HepG2 (cell line): ENCODE data around the gene SPOPL. TPM values are rescaled to one million over a fixed set of nuclear protein-coding genes. Genes with fewer than 3 reads are reported as not detected.
A peak's percentile ranks its signal among the peaks of the same experiment; 100 is the strongest.

Source experiments
- ATAC-seq: fragments of 200-7000 bp; cut with Tn5 transposase; 3 replicates; pipeline ENCODE4 v1.9.1; 2020; ENCODE audit warnings: mild to moderate bottlenecking, moderate library complexity
- BruUV-seq: library from RNA; stranded (reverse); fragments of 400-500 nt; replicated peaks from 2 replicates; lab custom pipeline; 2021; lab: Mats Ljungman, UMichigan
- CTCF ChIA-PET: fragments of 300-600 bp; formaldehyde crosslinking; extraction: SDS; loops from one replicate; lab custom pipeline; 2021; ENCODE audit warnings: low total read pairs, inconsistent platforms, low intra/inter-chr PET ratio; lab: Yijun Ruan, JAX
- POLR2A ChIA-PET: fragments of 350-600 bp; sonication (Branson Sonifier 250); formaldehyde crosslinking; loops from one replicate; lab custom pipeline; 2020; ENCODE audit warnings: antibody characterized with exemption, inconsistent platforms; lab: Yijun Ruan, JAX
- DNase-seq: peaks from one replicate; pipeline ENCODE4 v3.0.0-alpha.2; 2015; ENCODE audit warnings: low spot score
- FAIRE-seq: peaks from 3 replicates; lab custom pipeline; 2011; peaks lifted over from hg19 to GRCh38; lab: Jason Lieb, UNC
- H2AFZ ChIP-seq: one replicate; pipeline ENCODE4 v1.6.1; 2011; ENCODE audit warnings: low read length, inconsistent platforms
- H3K27ac ChIP-seq: fragments of 300-600 bp; 3 replicates; pipeline ENCODE4 v1.8.0; 2011; ENCODE audit warnings: mixed run types, mild to moderate bottlenecking, mixed read lengths, low read length, inconsistent platforms; ENCODE audit not compliant: insufficient read depth; ENCODE audit errors: extremely low read length
- H3K27me3 ChIP-seq, 2 experiments: fragments of 200-600 bp in 1 of 2; 2 replicates in 1 of 2; 3 replicates in 1 of 2; pipeline versions ENCODE4 v1.6.0 to v1.8.0; 2011; ENCODE audit warnings: low read length in 2 of 2, mild to moderate bottlenecking in 2 of 2, moderate library complexity in 2 of 2, inconsistent platforms in 1 of 2; ENCODE audit not compliant: insufficient read depth in 2 of 2, control insufficient read depth in 1 of 2
- H3K36me3 ChIP-seq, 2 experiments: fragments of 200-600 bp in 1 of 2; replicated peaks in 1 of 2; 2 replicates in 1 of 2; 3 replicates in 1 of 2; pipeline versions ENCODE4 v1.5.1 to v1.8.0; 2011; ENCODE audit warnings: low read length in 2 of 2, inconsistent platforms in 1 of 2; ENCODE audit not compliant: insufficient read depth in 2 of 2, control insufficient read depth in 1 of 2
- H3K4me1 ChIP-seq: 2 replicates; pipeline ENCODE4 v1.5.1; 2012; ENCODE audit warnings: low read length, inconsistent platforms; ENCODE audit not compliant: insufficient read depth
- H3K4me2 ChIP-seq: 2 replicates; pipeline ENCODE4 v1.6.0; 2011; ENCODE audit warnings: low read depth, low read length, inconsistent platforms
- H3K4me3 ChIP-seq, 3 experiments: fragments of 200-600 bp in 1 of 3; sonication (generic), shearing (Covaris generic) in 1 of 3; replicated peaks in 1 of 3; 2 replicates each; pipeline ENCODE4 v1.5.1; 2011 to 2016; ENCODE audit warnings: low read length in 3 of 3, inconsistent platforms in 2 of 3, low read depth in 2 of 3, mild to moderate bottlenecking in 2 of 3, control low read depth in 1 of 3, mixed read lengths in 1 of 3; ENCODE audit not compliant: insufficient read depth in 1 of 3
- H3K79me2 ChIP-seq: one replicate; pipeline ENCODE4 v1.6.1; 2011; ENCODE audit warnings: low read length, inconsistent platforms; ENCODE audit not compliant: insufficient read depth
- H3K9ac ChIP-seq: 2 replicates; pipeline ENCODE4 v1.6.0; 2011; ENCODE audit warnings: mild to moderate bottlenecking, low read depth, low read length, inconsistent platforms; ENCODE audit not compliant: insufficient read depth
- H3K9me3 ChIP-seq: 2 replicates; pipeline ENCODE4 v1.5.1; 2012; ENCODE audit warnings: mild to moderate bottlenecking, low read length
- H4K20me1 ChIP-seq: 2 replicates; pipeline ENCODE4 v1.6.0; 2011; ENCODE audit warnings: inconsistent platforms, mild to moderate bottlenecking, low read length, moderate library complexity; ENCODE audit not compliant: insufficient read depth
- AKAP8 ChIP-seq: sonication (generic); formaldehyde crosslinking; IDR thresholded peaks from 2 replicates; pipeline ENCODE4 v1.5.1; 2020; ENCODE audit warnings: mild to moderate bottlenecking, missing genetic modification reagents
- ESRRA ChIP-seq: sonication (generic); formaldehyde crosslinking; IDR thresholded peaks from 2 replicates; pipeline ENCODE4 v1.5.1; 2020; ENCODE audit warnings: mild to moderate bottlenecking, low read depth, missing genetic modification reagents
- GFI1 ChIP-seq: sonication (generic); formaldehyde crosslinking; IDR thresholded peaks from 2 replicates; pipeline ENCODE4 v1.5.0; 2020; ENCODE audit warnings: missing genetic modification reagents, mild to moderate bottlenecking, borderline replicate concordance
- ISL2 ChIP-seq: sonication (generic); formaldehyde crosslinking; IDR thresholded peaks from 2 replicates; pipeline ENCODE4 v1.5.0; 2020; ENCODE audit warnings: missing genetic modification reagents
- ISX ChIP-seq: sonication (generic); formaldehyde crosslinking; conservative IDR thresholded peaks from 2 replicates; pipeline ENCODE4 v1.5.0; 2020; ENCODE audit warnings: missing genetic modification reagents
- KDM3A ChIP-seq: IDR thresholded peaks from 2 replicates; pipeline ENCODE4 v1.6.1; 2018; ENCODE audit warnings: low read depth, missing compliant biosample characterization
- MED1 ChIP-seq: sonication (generic); formaldehyde crosslinking; IDR thresholded peaks from 2 replicates; pipeline ENCODE4 v1.4.0; 2020; ENCODE audit warnings: missing genetic modification reagents
- RFX1 ChIP-seq: fragments of 450-650 bp; IDR thresholded peaks from 2 replicates; pipeline ENCODE4 v1.6.1; 2017
- RORA ChIP-seq: sonication (generic); formaldehyde crosslinking; IDR thresholded peaks from 2 replicates; pipeline ENCODE4 v1.5.0; 2020; ENCODE audit warnings: mild to moderate bottlenecking, missing genetic modification reagents, moderate library complexity
- STAT5B ChIP-seq: sonication (generic); formaldehyde crosslinking; IDR thresholded peaks from 2 replicates; pipeline ENCODE4 v1.4.0; 2020; ENCODE audit warnings: missing genetic modification reagents
- ZFYVE20 ChIP-seq: sonication (generic); formaldehyde crosslinking; IDR thresholded peaks from 2 replicates; pipeline ENCODE4 v1.8.0; 2023; ENCODE audit warnings: low read depth, mild to moderate bottlenecking, moderate library complexity, missing genetic modification reagents, borderline replicate concordance
- ZKSCAN8 ChIP-seq: IDR thresholded peaks from 2 replicates; pipeline ENCODE4 v1.6.1; 2016; ENCODE audit warnings: borderline replicate concordance, missing genetic modification reagents, missing compliant biosample characterization
- ZNF501 ChIP-seq: sonication (generic); formaldehyde crosslinking; IDR thresholded peaks from 2 replicates; pipeline ENCODE4 v1.5.1; 2020; ENCODE audit warnings: mild to moderate bottlenecking, moderate library complexity, missing genetic modification reagents
- ZNF724P ChIP-seq: sonication (generic); formaldehyde crosslinking; IDR thresholded peaks from 2 replicates; pipeline ENCODE4 v1.8.0; 2022; ENCODE audit warnings: missing genetic modification reagents, borderline replicate concordance
- ZNF746 ChIP-seq: sonication (generic); formaldehyde crosslinking; IDR thresholded peaks from 2 replicates; pipeline ENCODE4 v1.8.0; 2022; ENCODE audit warnings: mild to moderate bottlenecking, missing genetic modification reagents
- WGBS: methylation state at CpG from one replicate; pipeline ENCODE4 v1.1.6; 2017; ENCODE audit warnings: low lambda C conversion rate; 5-methylcytosine and 5-hydroxymethylcytosine counted together
- in situ Hi-C: cut with HindIII; loops from 2 replicates; pipeline ENCODE4 v1.10.0; 2017; ENCODE audit warnings: low pct_unique_long_range_greater_than_20kb; ENCODE audit not compliant: extremely low pct_ligation_motif_present
- intact Hi-C: fragments of 100-400 bp; cut with micrococcal nuclease; formaldehyde crosslinking; loops from one replicate; pipeline ENCODE4 v1.10.0; 2022; ENCODE audit not compliant: unreplicated experiment
- polyA plus RNA-seq, 8 experiments: library from polyadenylated mRNA; depleted of rRNA in 3 of 8; stranded (reverse) in 7 of 8; unstranded in 1 of 8; fragments of >200 nt; fragmentation: Illumina TruSeq in 4 of 8; extraction: Trizol in 4 of 8; gene quantifications; 2 replicates each; pipeline versions ENCODE4 v1.2.1 to v1.2.3, GENCODE V29; 2011 to 2016; ENCODE audit warnings: low read depth in 4 of 8, missing spikeins in 1 of 8, mixed read lengths in 1 of 8; ENCODE audit not compliant: insufficient read depth in 1 of 8
- total RNA-seq, 5 experiments: library from RNA; depleted of rRNA; stranded (reverse); fragments of >200 nt; fragmentation: Illumina TruSeq; extraction: Trizol; gene quantifications; 2 replicates each; pipeline ENCODE4 v1.2.3, GENCODE V29; 2016; ENCODE audit warnings: low read depth in 1 of 5
- TF ChIP-seq, protein P1 (sequence below), 2 experiments: fragments of 450-650 bp in 1 of 2; sonication (generic) in 1 of 2; formaldehyde crosslinking; IDR thresholded peaks; 2 replicates each; pipeline versions ENCODE4 v1.5.0 to v1.8.0; 2020 to 2022; ENCODE audit warnings: mild to moderate bottlenecking in 1 of 2, missing genetic modification reagents in 1 of 2
- TF ChIP-seq, protein P2 (sequence below): sonication (generic); formaldehyde crosslinking; IDR thresholded peaks from 2 replicates; pipeline ENCODE4 v1.4.0; 2020; ENCODE audit warnings: missing genetic modification reagents, borderline replicate concordance
- TF ChIP-seq, protein P3 (sequence below): sonication (generic); formaldehyde crosslinking; IDR thresholded peaks from 2 replicates; pipeline ENCODE4 v1.4.0; 2020; ENCODE audit warnings: missing genetic modification reagents
- TF ChIP-seq, protein P4 (sequence below): sonication (generic); IDR thresholded peaks from 2 replicates; pipeline ENCODE4 v1.6.1; 2016; ENCODE audit warnings: low read depth, borderline replicate concordance

SPOPL gene
- total and polyA plus RNA-seq, 2 of the 13 experiments (the other 11 are each of a cell fraction or from before 2014, with no cell fraction given): 12.6 to 51.6 TPM

DNA sequence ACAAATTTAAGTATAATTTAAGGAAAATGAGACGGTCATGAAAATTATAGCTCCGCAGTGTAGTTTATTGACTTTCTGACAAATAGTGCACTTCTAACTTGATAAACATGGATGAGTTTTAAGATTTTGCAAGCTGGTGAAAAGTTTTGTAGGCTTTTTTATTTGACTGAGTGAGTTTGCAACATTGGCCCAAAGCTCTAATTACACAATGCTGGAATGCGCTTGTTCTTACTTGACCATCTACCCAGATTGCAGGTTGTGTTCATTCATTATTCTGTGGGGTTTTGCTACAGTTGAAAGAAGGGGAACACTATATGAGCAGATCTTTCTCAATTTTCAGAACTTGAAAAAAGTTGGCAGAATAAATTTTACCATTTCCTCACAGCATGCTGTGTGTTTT, 13.5 kb downstream of the SPOPL start:
- H3K9me3 ChIP-seq: no peaks in the 10 kb centered on the region
- H3K27ac ChIP-seq: peak overlapping the region; percentile 10
- peaks cover 96% of the 10 kb centered on the region for H3K79me2 ChIP-seq
- H3K9ac ChIP-seq: no peak overlapping the region
- H3K4me2 ChIP-seq: no peak overlapping the region
- DNase-seq: peak; percentile 68
- peak; percentile 72 for ATAC-seq
- in situ Hi-C loops (no loop called here), intact Hi-C loops (no loop called here)
- no peak overlapping the region for H3K4me3 ChIP-seq
- BruUV-seq: no TSS peak
- WGBS: 74% methylated on average over 3 of the region's 3 CpGs
- ChIA-PET CTCF (no interaction called here), POLR2A (interaction anchor here (0.7 to 4.3 kb wide), 4 partner anchors 13 to 551 kb away, joined by 3 to 24 read pairs (median 6); partner anchors contain the start of genes HNMT and SPOPL)
- H3K36me3 ChIP-seq: no peaks in the 10 kb centered on the region; a peak in 1 of 5 replicates
- H4K20me1 ChIP-seq: peaks cover 37% of the 10 kb centered on the region
- FAIRE-seq: no peak
- no peak overlapping the region for H2AFZ ChIP-seq
- H3K27me3 ChIP-seq: no peaks in the 10 kb centered on the region
- H3K4me1 ChIP-seq: peaks cover 45% of the 10 kb centered on the region
- TF ChIP-seq ISX (CRISPR knock-in tag) (no peak), ZNF501 (CRISPR knock-in tag) (no peak), ZFYVE20 (CRISPR knock-in tag) (no peak), AKAP8 (CRISPR knock-in tag) (no peak), MED1 (CRISPR knock-in tag) (no peak), STAT5B (CRISPR knock-in tag) (no peak), ESRRA (CRISPR knock-in tag) (no peak), ISL2 (CRISPR knock-in tag) (no peak), ZNF724P (CRISPR knock-in tag) (no peak), ZKSCAN8 (CRISPR knock-in tag) (no peak), RFX1 (no peak), KDM3A (CRISPR knock-in tag) (no peak), ZNF746 (no peak), RORA (no peak), GFI1 (CRISPR knock-in tag) (no peak)
- TF ChIP-seq, protein P1, sequence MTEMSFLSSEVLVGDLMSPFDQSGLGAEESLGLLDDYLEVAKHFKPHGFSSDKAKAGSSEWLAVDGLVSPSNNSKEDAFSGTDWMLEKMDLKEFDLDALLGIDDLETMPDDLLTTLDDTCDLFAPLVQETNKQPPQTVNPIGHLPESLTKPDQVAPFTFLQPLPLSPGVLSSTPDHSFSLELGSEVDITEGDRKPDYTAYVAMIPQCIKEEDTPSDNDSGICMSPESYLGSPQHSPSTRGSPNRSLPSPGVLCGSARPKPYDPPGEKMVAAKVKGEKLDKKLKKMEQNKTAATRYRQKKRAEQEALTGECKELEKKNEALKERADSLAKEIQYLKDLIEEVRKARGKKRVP (CRISPR knock-in tag; IDR thresholded peaks at IDR 0.05): no peak
- TF ChIP-seq, protein P2, sequence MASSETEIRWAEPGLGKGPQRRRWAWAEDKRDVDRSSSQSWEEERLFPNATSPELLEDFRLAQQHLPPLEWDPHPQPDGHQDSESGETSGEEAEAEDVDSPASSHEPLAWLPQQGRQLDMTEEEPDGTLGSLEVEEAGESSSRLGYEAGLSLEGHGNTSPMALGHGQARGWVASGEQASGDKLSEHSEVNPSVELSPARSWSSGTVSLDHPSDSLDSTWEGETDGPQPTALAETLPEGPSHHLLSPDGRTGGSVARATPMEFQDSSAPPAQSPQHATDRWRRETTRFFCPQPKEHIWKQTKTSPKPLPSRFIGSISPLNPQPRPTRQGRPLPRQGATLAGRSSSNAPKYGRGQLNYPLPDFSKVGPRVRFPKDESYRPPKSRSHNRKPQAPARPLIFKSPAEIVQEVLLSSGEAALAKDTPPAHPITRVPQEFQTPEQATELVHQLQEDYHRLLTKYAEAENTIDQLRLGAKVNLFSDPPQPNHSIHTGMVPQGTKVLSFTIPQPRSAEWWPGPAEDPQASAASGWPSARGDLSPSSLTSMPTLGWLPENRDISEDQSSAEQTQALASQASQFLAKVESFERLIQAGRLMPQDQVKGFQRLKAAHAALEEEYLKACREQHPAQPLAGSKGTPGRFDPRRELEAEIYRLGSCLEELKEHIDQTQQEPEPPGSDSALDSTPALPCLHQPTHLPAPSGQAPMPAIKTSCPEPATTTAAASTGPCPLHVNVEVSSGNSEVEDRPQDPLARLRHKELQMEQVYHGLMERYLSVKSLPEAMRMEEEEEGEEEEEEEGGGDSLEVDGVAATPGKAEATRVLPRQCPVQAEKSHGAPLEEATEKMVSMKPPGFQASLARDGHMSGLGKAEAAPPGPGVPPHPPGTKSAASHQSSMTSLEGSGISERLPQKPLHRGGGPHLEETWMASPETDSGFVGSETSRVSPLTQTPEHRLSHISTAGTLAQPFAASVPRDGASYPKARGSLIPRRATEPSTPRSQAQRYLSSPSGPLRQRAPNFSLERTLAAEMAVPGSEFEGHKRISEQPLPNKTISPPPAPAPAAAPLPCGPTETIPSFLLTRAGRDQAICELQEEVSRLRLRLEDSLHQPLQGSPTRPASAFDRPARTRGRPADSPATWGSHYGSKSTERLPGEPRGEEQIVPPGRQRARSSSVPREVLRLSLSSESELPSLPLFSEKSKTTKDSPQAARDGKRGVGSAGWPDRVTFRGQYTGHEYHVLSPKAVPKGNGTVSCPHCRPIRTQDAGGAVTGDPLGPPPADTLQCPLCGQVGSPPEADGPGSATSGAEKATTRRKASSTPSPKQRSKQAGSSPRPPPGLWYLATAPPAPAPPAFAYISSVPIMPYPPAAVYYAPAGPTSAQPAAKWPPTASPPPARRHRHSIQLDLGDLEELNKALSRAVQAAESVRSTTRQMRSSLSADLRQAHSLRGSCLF: no peak
- TF ChIP-seq, protein P3, sequence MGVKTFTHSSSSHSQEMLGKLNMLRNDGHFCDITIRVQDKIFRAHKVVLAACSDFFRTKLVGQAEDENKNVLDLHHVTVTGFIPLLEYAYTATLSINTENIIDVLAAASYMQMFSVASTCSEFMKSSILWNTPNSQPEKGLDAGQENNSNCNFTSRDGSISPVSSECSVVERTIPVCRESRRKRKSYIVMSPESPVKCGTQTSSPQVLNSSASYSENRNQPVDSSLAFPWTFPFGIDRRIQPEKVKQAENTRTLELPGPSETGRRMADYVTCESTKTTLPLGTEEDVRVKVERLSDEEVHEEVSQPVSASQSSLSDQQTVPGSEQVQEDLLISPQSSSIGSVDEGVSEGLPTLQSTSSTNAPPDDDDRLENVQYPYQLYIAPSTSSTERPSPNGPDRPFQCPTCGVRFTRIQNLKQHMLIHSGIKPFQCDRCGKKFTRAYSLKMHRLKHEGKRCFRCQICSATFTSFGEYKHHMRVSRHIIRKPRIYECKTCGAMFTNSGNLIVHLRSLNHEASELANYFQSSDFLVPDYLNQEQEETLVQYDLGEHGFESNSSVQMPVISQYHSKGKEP: no peak
- TF ChIP-seq, protein P4, sequence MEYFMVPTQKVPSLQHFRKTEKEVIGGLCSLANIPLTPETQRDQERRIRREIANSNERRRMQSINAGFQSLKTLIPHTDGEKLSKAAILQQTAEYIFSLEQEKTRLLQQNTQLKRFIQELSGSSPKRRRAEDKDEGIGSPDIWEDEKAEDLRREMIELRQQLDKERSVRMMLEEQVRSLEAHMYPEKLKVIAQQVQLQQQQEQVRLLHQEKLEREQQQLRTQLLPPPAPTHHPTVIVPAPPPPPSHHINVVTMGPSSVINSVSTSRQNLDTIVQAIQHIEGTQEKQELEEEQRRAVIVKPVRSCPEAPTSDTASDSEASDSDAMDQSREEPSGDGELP: no peak
